NCI-H460 (cell line): Measurements from ENCODE around the gene GPX1. TPM values are rescaled to one million over a fixed set of nuclear protein-coding genes. Genes with fewer than 3 reads are reported as not detected.
"Not testable (repeated sequence)": the region's sequence is repeated elsewhere in the genome, so short reads cannot be mapped to it uniquely, and the experiment has no call there.

Experiments used
- DNase-seq: peaks from one replicate; pipeline ENCODE4 v3.0.0-alpha.2; 2016; ENCODE audit warnings: low read depth; ENCODE audit errors: extremely low read depth
- polyA plus RNA-seq: library from polyadenylated mRNA; depleted of rRNA; stranded (reverse); fragments of >200 nt; gene quantifications from 2 replicates; pipeline ENCODE4 v1.2.3, GENCODE V29; 2014; cell fraction: nucleus; rRNA removed
- total RNA-seq: library from RNA; depleted of rRNA; stranded (reverse); fragments of >200 nt; shearing (Covaris generic); gene quantifications from 2 replicates; pipeline ENCODE4 v1.2.3, GENCODE V29; 2014; rRNA removed

GPX1 gene
- total RNA-seq = 189 and 219 TPM in 2 replicates
- polyA plus RNA-seq = 112 and 202 TPM in 2 replicates

DNA sequence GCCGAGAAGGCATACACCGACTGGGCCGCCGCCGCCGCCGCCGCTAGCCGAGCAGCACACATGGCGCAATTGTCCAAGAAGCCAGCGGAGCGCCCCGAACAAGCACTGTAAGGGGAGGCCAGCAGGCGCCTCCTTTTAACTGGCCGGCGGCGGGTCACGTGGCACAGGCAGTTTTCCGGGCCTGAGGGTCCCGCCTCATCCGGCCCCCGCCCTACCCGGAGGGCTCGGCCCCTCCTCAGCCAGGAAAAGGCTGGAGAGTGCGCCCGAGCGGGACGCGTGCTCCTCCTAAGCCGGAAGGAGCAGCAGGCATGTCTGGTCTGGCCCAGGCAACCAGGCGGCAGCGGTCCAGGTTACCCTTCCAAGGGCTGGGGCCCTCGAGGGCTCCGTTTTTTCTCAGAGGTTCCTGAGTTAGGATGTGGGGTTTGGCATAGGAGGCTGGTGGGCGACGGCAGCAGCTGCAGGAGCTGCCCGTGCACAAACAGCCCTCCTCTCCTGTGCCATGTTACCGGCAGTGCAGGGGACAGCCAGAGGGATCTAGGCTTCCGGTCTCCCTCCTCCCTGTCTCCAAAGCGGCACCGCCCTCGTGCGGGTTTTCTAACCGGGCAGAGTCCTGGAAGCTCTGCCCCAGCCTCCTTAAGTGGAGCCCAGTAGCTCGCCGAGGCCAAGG, at the start of gene GPX1:
Gene GPX1 (minus strand): TSS at position 137 of the 667 bp plus-strand sequence. CDS start 75 bp downstream, at position 62.
- DNase-seq = peak; percentile 92

DNA sequence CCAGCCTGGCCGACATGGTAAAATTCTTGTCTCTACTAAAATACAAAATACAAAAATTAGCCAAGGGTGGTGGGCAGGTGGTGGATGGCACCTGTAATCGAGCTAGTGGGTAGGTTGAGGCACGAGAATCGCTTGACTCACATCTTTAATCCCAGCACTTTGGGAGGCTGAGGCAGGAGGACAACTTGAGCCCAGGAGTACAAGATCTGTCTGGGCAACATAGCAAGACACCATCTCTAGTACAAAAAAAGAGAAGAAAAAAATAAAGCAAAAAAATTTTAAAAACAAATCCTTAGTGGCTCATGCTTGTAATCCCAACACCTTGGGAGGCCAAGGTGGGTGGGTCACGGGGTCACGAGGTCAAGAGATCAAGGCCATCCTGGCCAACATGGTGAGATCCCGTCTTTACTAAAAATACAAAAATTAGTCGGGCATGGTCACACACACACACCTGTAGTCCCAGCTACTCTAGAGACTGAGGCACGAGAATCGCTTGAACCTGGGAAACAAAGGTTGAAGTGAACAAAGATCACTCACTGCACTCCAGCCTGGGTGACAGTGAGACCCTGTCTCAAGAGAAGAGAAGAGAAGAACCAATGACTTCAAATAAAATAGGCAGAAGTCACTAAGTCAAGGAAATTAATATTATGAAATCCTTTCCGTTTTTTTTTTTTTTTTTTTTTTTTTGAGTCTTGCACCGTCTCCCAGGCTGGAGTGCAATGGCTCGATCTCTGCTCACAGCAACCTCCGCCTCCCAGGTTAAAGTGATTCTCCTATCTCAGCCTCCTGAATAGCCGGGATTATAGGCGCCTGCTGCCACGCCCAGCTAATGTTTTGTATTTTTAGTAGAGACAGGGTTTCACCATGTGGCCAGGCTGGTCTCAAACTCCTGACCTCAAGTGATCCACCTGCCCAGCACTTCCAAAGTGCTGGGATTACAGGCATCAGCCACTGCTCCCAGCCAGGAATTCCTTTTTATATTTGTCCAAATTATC, 48.7 kb upstream of the GPX1 start:
- no peak for DNase-seq

DNA sequence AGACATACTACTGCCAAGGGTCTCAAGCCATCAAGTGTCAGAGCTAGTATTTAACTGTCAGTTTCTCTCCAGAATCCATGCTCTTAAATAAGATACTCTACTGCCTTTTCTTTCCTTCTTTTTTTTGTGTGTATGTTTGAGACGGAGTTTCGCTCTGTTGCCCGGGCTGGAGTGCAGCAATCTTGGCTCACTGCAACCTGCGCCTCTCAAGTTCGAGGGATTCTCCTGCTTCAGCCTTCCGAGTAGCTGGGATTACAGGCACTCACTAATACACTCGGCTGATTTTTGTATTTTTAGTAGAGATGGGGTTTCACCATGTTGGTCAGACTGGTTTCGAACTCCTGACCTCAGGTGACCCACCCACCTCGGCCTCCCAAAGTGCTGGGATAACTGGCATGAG, 47.4 kb upstream of the GPX1 start:
- not testable (repeated sequence) for DNase-seq

DNA sequence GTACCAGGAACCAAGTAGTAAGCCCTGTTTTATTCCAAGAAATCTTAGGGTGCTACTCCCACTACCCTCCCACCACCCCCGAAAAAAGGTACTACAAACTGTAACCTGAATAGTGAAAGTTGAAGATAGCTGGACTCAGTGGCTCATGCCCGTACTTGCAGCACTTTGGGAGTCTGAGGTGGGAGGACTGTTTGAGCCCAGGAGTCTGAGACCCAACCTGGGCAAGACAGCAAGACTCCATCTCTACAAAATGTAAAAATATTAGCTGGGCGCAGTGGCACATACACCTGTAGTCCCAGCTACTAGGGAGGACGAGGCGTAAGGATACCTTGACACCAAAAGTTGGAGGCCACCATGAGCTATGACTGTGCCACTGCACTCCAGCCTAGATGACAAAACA, 45.7 kb upstream of the GPX1 start:
- no peak for DNase-seq

DNA sequence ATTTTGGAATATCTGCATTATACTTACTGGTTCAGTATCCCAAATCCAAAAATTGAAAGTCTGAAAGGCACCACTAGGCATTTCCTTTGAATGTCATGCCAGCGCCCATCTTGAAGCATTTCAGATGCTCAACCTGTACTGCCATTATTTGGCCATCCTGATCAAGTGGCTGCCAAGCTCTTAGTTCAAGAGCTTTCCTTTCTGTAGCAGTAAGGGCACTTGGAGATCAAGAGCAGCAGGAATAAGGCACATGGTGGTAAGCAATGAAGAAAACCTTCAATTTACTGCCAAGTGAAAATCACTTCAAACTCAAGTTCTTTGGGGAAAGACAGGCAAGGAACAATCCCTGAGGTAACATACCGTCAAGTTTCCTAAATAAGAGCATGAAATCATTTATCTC, 43.6 kb upstream of the GPX1 start:
- no peak for DNase-seq

DNA sequence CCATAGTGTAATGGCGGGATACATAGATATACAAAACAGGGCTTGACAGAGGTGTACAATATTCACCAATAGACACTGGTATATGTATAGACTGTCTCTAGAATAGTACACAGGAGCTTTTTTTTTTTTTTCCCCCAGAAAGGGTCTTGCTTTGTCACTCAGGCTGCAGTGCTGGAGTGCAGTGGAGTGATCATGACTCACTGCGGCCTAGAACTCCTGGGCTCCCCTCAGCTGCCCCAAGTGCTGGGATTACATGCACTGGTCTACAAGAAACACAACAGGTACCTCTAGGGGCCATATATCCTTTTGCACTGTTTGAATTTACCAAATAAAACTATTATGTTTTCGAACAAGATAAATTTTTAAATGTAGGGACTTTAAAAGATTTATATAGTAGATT, 41.3 kb upstream of the GPX1 start:
- DNase-seq = no peak

DNA sequence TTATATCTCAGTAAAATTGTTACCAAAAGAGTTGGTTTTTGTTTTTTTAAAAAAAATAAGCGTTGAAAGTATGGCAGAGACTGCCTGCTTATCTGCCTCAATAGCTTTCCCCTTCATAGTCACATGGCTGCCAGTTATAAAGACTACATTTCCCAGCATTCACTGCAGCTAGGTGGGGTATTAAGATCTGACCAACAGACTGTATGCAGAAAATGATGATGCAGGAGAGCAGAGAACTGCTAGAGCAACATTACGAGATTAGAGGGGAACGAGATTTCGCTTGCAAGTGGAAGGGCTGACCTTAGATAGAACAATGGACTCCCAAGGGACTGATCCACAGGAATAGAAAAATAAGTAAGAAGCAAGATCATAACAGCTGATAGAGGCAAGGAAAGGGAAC, 39.3 kb upstream of the GPX1 start:
- no peak for DNase-seq

DNA sequence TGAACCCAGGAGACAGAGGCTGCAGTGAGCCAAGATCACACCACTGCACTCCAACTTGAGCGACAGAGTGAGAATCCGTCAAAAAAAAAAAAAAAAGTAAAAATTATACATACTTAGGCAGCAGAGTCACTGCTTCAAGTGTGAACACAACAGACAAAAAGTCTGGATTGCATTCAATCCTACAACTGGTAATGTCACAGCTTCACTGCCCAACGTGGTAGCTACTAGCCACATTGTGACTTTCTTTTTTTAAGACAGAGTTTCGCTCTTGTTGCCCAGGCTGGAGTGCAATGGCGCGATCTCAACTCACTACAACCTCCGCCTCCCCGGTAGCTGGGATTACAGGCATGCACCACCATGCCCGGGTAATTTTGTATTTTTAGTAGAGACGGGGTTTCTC, 33.2 kb upstream of the GPX1 start:
- not testable (repeated sequence) for DNase-seq

DNA sequence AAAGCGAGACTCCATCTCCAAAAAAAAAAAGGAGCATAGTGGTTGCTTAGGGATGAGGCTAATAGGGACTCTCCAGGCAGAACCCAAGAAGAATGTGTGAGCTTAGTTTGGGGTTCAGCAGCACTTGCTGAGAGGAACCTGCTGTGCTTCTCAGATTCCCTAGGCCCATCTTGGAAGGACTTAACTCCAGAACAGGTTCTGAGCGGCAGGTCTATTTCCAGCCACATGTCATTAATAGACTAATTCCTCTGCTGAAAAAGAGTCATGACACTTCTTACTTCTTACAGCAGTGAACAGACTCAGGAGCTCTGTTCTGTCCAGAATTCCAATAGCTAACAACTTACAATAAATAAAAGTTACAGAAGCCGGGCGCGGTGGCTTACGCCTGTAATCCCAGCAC, 31.1 kb upstream of the GPX1 start:
- DNase-seq = no peak

DNA sequence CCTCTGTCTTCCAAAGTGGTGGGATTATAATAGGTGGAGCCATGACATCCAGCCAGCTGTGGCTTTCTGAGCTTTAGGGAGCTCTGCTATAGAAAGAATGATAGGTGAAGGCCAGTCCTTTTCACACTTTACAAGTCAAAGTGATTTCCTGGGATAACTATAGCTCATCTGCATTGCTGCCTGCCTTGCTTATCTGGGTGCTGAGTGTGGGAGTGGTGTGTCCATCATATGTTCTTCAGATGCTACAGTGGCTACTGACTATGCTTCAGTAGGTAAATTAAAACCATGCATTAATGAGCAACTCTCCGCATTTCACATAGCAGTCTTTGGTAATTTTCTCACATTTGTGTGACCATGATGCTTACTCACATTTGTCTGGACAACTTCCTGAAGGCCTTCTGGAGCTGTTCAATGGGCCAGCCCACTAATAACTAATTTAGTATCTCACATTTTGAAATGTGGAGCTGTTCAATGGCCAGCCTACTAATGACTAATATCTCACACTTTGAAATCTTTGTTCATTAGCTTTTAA, 30.2 kb upstream of the GPX1 start:
- DNase-seq = no peak

DNA sequence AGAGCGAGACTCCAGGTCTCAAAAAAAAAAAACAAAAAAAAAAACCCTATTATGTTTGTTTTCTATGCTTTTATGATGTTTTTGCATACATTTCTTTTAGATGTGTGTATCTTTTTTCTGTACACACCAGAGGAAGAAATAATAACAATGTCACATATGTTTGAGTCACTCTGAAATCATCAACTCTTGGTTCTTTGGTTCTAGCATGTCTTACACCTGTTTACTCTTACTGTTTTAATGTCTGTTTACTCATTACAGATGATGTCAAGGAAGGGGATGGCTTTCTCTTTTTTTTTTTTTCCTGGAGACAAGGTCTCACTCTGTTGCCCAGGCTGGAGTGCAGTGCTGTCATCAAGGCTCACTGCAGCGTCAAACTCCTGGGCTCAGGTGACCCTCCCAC, 29.6 kb upstream of the GPX1 start:
- DNase-seq = no peak

DNA sequence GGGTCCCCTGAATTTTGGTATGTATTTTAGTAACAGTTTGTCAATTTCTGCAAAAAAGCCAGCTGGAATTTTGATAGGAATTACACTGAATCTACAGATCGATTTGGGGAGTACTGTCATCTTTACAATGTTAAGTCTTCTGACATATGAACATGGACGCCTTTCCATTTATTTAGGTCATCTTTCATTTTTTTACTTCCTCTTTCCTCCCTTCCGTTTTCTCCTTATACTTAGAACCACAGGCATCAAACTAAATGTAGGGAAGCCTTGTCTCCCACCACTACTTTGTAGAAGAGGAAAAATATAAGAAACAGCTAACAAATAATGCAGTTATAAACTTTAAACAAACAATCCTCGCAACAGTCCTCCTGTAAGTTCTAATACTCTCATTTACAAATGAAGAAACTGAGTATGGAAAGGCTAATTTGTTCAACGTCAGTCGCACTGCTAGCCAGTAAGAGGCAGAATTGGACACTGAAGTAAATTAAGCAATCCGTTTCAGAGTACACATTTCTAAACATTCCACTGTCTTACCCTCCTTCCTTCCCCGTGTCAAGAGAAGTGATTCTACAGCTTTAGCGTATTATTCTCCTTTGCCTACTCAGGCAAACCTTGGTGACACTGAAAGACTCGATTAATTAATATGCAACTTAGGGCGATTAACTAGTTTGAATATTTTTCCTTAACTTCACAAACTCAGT, 28.1 kb upstream of the GPX1 start:
- DNase-seq = no peak

DNA sequence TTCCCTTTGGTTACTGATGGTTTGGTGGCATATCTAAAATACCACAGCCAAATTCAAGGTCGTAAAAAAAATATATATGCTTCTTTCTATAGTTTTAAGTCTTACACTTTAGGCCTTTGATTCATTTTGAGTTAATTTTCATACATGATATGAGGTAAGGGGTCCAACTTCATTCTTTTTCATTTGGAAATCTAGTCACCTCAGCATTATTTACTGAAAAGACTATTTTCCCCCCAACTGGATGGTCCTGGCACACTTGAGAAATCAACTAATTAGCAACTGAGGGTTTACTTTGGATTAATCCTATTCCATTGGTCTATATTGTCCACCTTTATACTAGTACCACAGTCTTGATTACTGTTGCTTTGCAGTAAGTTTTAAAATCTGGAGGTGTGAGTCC, 27.5 kb upstream of the GPX1 start:
- DNase-seq = no peak

DNA sequence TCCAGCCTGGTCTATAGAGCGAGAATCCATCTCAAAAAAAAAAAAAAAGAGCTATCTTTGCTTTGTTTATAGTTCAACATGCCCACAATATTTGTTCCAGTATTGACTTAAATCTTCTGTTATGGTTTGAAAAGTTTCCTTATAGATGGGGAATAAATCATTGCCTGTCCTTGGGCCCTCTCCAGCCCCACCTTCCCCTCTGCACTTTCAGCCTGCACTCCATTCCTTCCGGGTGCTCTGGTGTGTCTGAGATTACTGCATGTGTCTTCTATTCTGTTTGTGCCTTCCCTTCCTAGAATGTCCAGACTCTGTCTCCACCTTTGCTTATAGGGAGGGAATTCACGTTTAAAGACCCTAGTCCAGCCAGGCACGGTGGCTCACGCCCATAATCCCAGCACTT, 25.2 kb upstream of the GPX1 start:
- DNase-seq = no peak

DNA sequence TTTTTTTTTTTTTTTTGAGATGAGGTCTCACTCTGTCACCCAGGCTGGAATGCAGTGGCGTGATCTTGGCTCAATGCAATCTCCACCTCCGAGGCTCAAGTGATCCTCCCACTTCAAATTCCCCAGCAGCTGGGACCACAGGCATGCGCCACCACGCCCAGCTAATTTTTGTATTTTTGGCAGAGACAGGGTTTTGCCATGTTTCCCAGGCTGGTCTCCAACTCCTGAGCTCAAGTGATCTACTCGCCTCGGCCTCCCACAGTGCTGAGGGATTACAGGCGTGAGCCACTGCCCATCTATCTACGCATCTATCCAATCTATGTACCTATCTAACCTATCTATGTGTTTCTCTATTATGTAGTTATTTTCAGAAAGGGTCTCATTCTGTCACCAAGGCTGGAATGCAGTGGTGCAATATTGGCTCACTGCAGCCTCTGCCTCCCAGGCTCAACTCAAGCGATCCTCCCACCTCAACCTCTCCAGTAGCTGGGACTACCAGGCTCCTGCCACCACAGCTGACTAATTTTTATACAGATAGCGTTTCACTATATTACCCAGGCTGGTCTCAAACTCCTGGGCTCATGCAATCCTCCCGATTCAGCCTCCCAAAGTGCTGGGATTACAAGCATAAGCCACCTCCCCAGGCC, 20.2 kb upstream of the GPX1 start:
- DNase-seq = no peak

DNA sequence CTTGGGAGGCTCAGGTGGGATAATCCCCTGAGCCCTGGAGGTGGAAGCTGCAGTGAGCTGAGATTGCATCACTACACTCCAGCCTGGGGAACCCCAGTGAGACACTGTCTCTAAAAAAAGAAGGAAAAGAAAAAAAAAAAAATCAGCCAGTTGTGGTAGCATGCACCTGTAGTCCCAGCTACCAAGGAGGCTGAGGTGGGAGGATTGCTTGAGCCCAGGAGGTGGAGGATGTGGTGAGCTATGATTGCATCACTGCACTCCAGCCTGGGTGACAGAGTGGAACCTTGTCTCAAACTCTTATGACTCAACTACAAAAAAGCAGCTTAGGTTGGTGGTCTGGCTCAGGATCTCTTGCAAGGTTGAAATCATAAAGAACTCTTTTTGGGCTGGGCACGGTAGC, 19.3 kb upstream of the GPX1 start:
- DNase-seq = no peak

DNA sequence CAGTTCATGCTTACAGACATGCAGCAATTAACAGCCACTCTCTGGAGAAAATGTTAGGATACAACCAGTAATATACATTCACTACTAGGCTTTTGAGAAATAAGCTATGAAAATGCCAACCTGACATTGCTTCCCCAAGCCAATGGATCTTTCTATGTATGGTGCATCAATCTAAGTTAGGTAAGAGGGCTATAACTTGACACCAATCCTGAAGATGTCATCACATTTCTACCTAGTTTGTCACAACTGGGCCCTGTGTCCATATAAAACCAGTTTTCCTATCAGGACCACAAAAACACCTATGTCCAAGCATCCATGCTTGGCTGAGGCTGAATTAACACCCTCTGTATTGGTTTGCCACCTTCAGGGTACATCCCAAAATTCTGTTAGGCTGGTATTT, 13.8 kb upstream of the GPX1 start:
- DNase-seq = no peak

DNA sequence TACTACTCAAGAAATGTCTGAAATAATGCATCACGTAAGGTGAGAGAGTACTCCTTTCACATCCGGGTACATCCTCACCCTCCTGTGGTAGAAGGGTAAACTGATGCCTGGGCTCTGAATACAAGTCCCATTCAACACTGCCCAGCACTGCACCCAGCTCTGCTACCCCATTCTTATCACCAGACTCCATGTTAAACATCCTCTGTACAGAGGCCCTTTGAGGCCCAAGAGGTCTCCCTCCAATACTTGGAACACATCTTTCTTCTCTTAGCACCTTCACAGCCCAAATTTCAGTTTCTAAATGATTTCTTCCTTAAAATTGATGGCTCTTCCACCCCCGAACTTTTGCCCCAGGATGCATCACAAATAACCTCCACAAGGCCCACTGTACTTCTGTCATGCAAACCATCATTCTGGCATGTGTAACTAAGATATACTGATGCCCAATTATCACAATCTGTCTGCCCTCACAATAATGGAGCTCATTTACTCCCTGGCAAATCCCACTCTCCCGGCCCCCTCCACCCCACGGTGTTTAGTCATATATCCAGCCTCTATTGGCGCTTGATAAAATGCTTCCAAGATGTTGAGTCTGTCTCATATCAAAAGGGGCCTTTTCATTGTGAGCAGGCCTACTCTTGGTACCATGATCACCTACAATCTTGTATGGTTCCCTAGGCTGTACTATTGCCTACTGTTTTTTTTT, 12.6 kb upstream of the GPX1 start:
- no peak for DNase-seq

DNA sequence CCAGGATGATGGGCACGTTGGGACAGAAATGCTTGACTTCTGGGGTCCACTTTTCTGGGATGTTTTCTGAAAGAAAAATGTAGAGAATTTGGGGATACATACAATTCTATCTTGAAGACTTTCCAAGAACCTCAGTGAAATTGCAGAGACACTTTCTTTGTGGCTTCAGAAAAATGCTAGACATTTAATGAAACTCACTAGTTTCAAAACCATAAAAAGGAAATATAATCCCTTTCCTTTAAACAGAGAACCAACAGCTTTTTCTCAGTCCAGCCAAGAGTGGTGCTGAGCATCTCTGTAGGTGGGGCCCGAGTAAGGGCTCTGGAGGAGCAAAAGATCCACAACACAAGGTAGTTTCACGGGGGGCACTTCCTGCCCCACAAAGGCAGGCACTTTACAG, 4.4 kb upstream of the GPX1 start:
- no peak for DNase-seq

DNA sequence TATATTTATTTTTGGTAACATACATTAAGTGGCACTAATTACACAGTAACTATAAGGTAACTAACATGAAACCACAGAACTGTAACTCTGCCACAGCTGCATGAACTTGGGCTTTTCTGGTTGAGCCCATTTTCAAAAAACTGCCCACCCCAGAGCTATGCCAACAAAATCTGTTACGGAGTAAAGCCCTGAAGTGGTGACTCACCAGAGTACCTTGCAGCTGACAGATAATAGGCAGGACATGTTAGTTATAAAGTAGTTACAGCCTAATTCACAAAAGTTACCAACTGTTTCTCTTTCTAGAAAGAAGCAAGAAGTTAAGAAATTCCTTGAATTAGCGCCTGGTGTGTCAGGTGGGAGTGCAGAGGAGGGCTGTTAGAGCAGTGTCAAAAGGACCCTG, 1.5 kb upstream of the GPX1 start:
- DNase-seq = no peak
